Heart right ventricle (tissue), 16 donors: Measurements from ENCODE around the gene MYH14. TPM values are rescaled to one million over a fixed set of nuclear protein-coding genes. Genes with fewer than 3 reads are reported as not detected.

Experiments used
- ATAC-seq, 8 donors: fragments of 200-7000 bp; cut with Tn5 transposase; one replicate each; pipeline ENCODE4 v1.9.1; 2020; ENCODE audit warnings: mild to moderate bottlenecking in 8 of 8, moderate library complexity in 8 of 8, moderate number of reproducible peaks in 1 of 8
- DNase-seq, 2 donors: peaks; one replicate each; pipeline ENCODE4 v3.0.0-alpha.2; 2020
- H3K27ac ChIP-seq, 10 donors: fragments of 200-600 bp; sonication (generic) in 2 of 10; one replicate each; pipeline versions ENCODE4 v1.5.0 to v1.8.0; 2020 to 2022; ENCODE audit warnings: mild to moderate bottlenecking in 3 of 10
- H3K27me3 ChIP-seq, 7 donors: fragments of 200-600 bp; one replicate each; pipeline ENCODE4 v1.8.0; 2021 to 2022; ENCODE audit warnings: mild to moderate bottlenecking in 2 of 7
- H3K36me3 ChIP-seq, 9 donors: fragments of 200-600 bp; sonication (generic) in 1 of 9; one replicate each; pipeline versions ENCODE4 v1.5.0 to v1.8.0; 2020 to 2022; ENCODE audit warnings: mild to moderate bottlenecking in 2 of 9
- H3K4me1 ChIP-seq, 9 donors: fragments of 200-600 bp; sonication (generic) in 1 of 9; one replicate each; pipeline versions ENCODE4 v1.5.0 to v1.8.0; 2020 to 2022; ENCODE audit warnings: mild to moderate bottlenecking in 4 of 9
- H3K4me3 ChIP-seq, 10 donors: fragments of 200-600 bp; sonication (generic) in 2 of 10; one replicate each; pipeline versions ENCODE4 v1.5.0 to v1.8.0; 2020 to 2022; ENCODE audit warnings: mild to moderate bottlenecking in 7 of 10, moderate library complexity in 2 of 10
- H3K9me3 ChIP-seq, 11 donors: fragments of 200-600 bp in 10 of 11; sonication (generic) in 2 of 11; one replicate each; pipeline versions ENCODE4 v1.5.0 to v1.8.0; 2013 to 2022; ENCODE audit warnings: mild to moderate bottlenecking in 2 of 11, control low read depth in 1 of 11, moderate library complexity in 1 of 11
- WGBS, 2 donors: extraction: QIAGEN DNeasy Blood & Tissue Kit; methylation state at CpG; one replicate each; pipeline ENCODE4 v1.1.7; 2013; ENCODE audit warnings: inconsistent platforms in 1 of 2; 5-methylcytosine and 5-hydroxymethylcytosine counted together
- intact Hi-C, 10 donors: fragments of 100-400 bp; cut with DNase I; formaldehyde crosslinking; loops; one replicate each; pipeline versions ENCODE4 v1.11.1 to v1.14.2; 2022
- polyA plus RNA-seq, 2 donors: library from polyadenylated mRNA; stranded (reverse); fragments of 200-250 nt; gene quantifications; one replicate each; pipeline ENCODE4 v1.2.3, GENCODE V29; 2013
- total RNA-seq, 10 donors: library from RNA; stranded (reverse); fragmentation: NEBNext Ultra II Directional in 3 of 10; extraction: Animal tissue kit (Norgen Biotek cat#: 25700) in 3 of 10; gene quantifications; one replicate each; pipeline versions ENCODE4 v1.2.1 to v1.2.4, GENCODE V29; 2021 to 2023
- TF ChIP-seq, protein P1 (sequence below), 9 donors: fragments of 200-600 bp; sonication (generic) in 2 of 9; IDR thresholded peaks; one replicate each; pipeline versions ENCODE4 v1.5.0 to v1.8.0; 2021 to 2022; ENCODE audit warnings: antibody characterized with exemption in 9 of 9, mild to moderate bottlenecking in 5 of 9, moderate library complexity in 1 of 9
- donor health status: Arrhythmogenic right ventricular cardiomyopathy.
- donor health status: ischemic (EF 13 %, LVEDD 7.1; RV severe dilation, severe dysfunction).
- donor health status: healthy with polysubstance abuse.
- donor health status: DM: no; HTN: yes; CAD: no.
- donor health status: DM: no; HTN: no; CAD: no.
- donor health status: ischemic (EF 25% LVEDD 6.9; RV normal size, moderate dysfunction).
- donor health status: ischemic (EF 25% LVEDD 5.7; RV mildly dilated, moderate dysfunction).
- donor health status: healthy.
- donor health status: DM: yes; HTN: yes; CAD: no.
- donor health status: Ischemic cardiomyopathy.
- donor health status: ischemic (EF 35%, LVEDD 5.7; RV mildly dilated, moderate dysfunction).
- donor health status: nonischemic (EF 11% LVEDD 7.7; RV severe dilation, severe dysfunction).
- donor health status: DM: yes; HTN: yes; CAD: no.
- donor health status: PGD.
- donor health status: ischemic (EF 29% LVEDD 5.4; RV normal size, mild dysfunction).
- donor health status: nonischemic (EF 23%, LVEDD 6.1; RV moderate dilation, normal function).

The MYH14 gene
- total and polyA plus RNA-seq, 12 donors = 29.3 to 149 (median 102) TPM

DNA sequence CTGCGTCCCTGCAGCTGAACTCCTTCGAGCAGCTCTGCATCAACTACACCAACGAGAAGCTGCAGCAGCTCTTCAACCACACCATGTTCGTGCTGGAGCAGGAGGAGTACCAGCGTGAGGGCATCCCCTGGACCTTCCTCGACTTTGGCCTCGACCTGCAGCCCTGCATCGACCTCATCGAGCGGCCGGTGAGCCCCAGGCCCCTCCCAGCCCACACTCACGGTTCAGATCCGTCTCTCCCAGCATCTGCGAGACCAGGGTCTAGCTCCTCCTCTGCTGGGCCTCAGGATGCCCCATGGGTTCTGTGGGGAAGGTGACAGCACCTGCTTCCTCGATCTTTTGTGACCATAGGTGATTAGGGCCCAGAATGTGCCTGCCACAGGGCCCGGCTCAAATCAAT, 46.2 kb downstream of the MYH14 start:
- no peaks in the 10 kb centered on the region for H3K27me3 ChIP-seq
- no peaks in the 10 kb centered on the region for H3K4me1 ChIP-seq
- H3K36me3 ChIP-seq = peaks cover 0 to 45% (median 0%) of the 10 kb centered on the region in 9 donors
- H3K4me3 ChIP-seq = no peak overlapping the region
- intact Hi-C loops = loop anchor here in 1 of 10 donors (10.0 kb wide), 1 partner anchor 535 kb away; no protein-coding TSS in a partner anchor
- ATAC-seq (no peak), DNase-seq (no peak)
- H3K9me3 ChIP-seq = peaks cover 0 to 21% (median 3%) of the 10 kb centered on the region in 11 donors
- TF ChIP-seq, protein P1, sequence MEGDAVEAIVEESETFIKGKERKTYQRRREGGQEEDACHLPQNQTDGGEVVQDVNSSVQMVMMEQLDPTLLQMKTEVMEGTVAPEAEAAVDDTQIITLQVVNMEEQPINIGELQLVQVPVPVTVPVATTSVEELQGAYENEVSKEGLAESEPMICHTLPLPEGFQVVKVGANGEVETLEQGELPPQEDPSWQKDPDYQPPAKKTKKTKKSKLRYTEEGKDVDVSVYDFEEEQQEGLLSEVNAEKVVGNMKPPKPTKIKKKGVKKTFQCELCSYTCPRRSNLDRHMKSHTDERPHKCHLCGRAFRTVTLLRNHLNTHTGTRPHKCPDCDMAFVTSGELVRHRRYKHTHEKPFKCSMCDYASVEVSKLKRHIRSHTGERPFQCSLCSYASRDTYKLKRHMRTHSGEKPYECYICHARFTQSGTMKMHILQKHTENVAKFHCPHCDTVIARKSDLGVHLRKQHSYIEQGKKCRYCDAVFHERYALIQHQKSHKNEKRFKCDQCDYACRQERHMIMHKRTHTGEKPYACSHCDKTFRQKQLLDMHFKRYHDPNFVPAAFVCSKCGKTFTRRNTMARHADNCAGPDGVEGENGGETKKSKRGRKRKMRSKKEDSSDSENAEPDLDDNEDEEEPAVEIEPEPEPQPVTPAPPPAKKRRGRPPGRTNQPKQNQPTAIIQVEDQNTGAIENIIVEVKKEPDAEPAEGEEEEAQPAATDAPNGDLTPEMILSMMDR (IDR thresholded peaks at IDR 0.05) = no peak
- WGBS, 2 donors = 65 to 67% methylated on average over 16 of the region's 16 CpGs
- no peak overlapping the region for H3K27ac ChIP-seq

DNA sequence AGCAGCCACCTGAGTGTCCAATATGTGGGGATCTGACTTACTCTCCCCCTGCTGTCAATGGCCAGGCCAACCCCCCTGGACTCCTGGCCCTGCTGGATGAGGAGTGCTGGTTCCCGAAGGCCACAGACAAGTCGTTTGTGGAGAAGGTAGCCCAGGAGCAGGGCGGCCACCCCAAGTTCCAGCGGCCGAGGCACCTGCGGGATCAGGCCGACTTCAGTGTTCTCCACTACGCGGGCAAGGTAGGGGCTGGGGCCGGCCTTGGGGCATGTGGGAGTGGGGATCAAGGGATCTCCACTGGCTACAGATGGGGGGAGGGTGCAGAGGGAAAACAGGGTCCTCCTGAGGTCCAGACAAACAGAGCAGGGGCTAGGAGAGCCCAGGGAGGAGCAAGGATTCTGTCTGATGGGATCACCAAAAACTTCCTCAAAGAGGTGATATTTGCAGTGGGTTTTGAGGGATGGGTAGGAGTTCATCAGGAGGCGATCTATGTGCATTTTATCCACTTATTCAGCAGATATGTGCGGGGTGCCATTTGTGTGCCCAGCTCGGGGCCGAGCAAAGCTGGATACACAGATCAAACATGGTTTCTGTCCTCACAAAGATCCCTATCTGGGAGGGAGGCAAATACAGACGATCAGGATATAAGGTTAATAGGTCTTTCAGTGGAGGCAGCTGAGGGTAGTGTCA, 47.2 kb downstream of the MYH14 start:
- 91 to 92% methylated on average over 15 of the region's 15 CpGs for WGBS, 2 donors
- Histone ChIP-seq H3K36me3 (peaks cover 0 to 49% (median 0%) of the 10 kb centered on the region in 9 donors), H3K4me1 (no peaks in the 10 kb centered on the region), H3K4me3 (no peak overlapping the region), H3K27me3 (no peaks in the 10 kb centered on the region), H3K9me3 (peaks cover 0 to 21% (median 3%) of the 10 kb centered on the region in 11 donors), H3K27ac (no peak overlapping the region)
- TF ChIP-seq, protein P1 (IDR thresholded peaks at IDR 0.05) = no peak
- ATAC-seq (no peak), DNase-seq (no peak)
- intact Hi-C loops = loop anchor here in 1 of 10 donors (10.0 kb wide), 1 partner anchor 534 kb away; no protein-coding TSS in a partner anchor

DNA sequence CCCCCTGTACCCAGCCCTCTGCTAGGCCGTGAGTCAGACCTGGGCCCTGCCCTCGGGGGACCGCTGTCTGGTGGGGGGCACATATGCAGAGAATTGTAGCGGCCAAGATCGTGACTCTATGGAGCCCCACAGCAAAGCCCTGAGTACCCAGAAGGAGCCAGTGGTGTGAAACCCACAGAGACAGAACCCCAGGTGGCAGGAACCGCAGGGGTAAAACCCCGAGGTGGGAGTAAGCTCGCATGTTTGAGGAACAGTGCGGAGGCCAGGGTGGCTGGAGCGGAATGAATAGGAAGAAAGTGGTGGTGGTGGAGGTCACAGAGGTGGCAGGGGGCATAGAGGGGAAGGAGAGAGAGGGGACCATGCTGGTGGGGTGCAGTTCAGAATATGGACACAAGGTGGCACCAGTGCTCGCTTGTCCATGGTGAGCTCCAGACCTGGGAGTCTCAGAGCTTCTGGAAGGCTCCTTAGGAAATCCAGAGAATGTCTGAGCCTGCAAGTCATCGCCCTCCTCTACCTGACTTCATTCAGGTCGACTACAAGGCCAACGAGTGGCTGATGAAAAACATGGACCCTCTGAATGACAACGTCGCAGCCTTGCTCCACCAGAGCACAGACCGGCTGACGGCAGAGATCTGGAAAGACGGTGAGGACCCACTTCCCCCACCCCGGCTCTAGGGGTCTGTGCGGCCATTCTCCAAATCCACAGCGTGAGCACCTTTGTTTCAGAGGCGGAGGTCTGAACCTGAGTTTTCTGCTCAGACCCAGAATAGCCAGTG, 48.9 kb downstream of the MYH14 start:
- intact Hi-C loops = loop anchor here in 1 of 10 donors (10.0 kb wide), 1 partner anchor 533 kb away; no protein-coding TSS in a partner anchor
- Histone ChIP-seq H3K36me3 (peaks cover 0 to 48% (median 0%) of the 10 kb centered on the region in 9 donors), H3K27ac (no peak overlapping the region), H3K4me1 (no peaks in the 10 kb centered on the region), H3K27me3 (no peaks in the 10 kb centered on the region), H3K4me3 (no peak overlapping the region), H3K9me3 (peaks cover 0 to 21% (median 3%) of the 10 kb centered on the region in 11 donors)
- ATAC-seq (no peak), DNase-seq (no peak)
- TF ChIP-seq, protein P1 (IDR thresholded peaks at IDR 0.05) = peak in 8 of 9 donors; percentile 35 to 65 (median 56)
- 92 to 93% methylated on average over 23 of the region's 23 CpGs for WGBS, 2 donors

DNA sequence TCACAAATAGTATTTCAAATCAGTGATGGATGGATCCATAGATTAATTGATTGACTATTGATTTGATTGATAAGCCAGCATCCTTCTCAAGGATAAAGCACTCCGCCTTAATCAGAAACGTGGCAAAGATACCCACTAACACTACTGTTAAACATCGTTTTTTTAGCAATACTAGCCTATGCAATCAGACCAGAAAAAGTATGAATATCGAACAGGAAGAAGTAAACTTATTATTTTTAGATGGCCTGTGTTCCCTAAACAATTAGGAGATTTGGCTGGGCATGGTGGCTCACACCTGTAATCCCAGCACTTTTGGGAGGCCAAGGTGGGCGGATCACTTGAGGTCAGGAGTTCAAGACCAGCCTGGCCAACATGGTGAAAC, 49.5 kb downstream of the MYH14 start:
- H3K4me1 ChIP-seq = no peaks in the 10 kb centered on the region
- H3K4me3 ChIP-seq = no peak overlapping the region
- H3K27me3 ChIP-seq = no peaks in the 10 kb centered on the region
- ATAC-seq (no peak), DNase-seq (no peak)
- intact Hi-C loops = loop anchor here in 1 of 10 donors (10.0 kb wide), 1 partner anchor 532 kb away; no protein-coding TSS in a partner anchor
- WGBS, 2 donors = 74 to 87% methylated on average over 5 of the region's 5 CpGs
- H3K9me3 ChIP-seq = peaks cover 0 to 21% (median 3%) of the 10 kb centered on the region in 11 donors
- H3K36me3 ChIP-seq = peaks cover 0 to 54% (median 0%) of the 10 kb centered on the region in 9 donors
- no peak overlapping the region for H3K27ac ChIP-seq
- TF ChIP-seq, protein P1 (IDR thresholded peaks at IDR 0.05) = no peak
